Spleen (tissue), 11 donors: Measurements from ENCODE around the gene ULBP1. TPM values are rescaled to one million over a fixed set of nuclear protein-coding genes. Genes with fewer than 3 reads are reported as not detected.

ENCODE experiments used
- DNase-seq: peaks from one replicate; pipeline ENCODE4 v3.0.0-alpha.2; 2020
- H3K27ac ChIP-seq, 8 donors: fragments of 200-600 bp; sonication (generic) in 7 of 8; 1 replicate in 4 of 8; 2 replicates in 4 of 8; pipeline versions ENCODE4 v1.5.0 to v1.8.0; 2016 to 2021; ENCODE audit warnings: inconsistent platforms in 4 of 8, mild to moderate bottlenecking in 4 of 8, moderate library complexity in 1 of 8
- H3K27me3 ChIP-seq, 7 donors: fragments of 200-600 bp; sonication (generic) in 6 of 7; replicated peaks in 1 of 7; 1 replicate in 4 of 7; 2 replicates in 3 of 7; pipeline versions ENCODE4 v1.5.0 to v1.8.0; 2016 to 2021; ENCODE audit warnings: inconsistent platforms in 3 of 7, mild to moderate bottlenecking in 1 of 7
- H3K36me3 ChIP-seq, 6 donors: fragments of 200-600 bp; sonication (generic) in 5 of 6; 1 replicate in 4 of 6; 2 replicates in 2 of 6; pipeline versions ENCODE4 v1.5.0 to v1.8.0; 2016 to 2021; ENCODE audit warnings: inconsistent platforms in 2 of 6
- H3K4me1 ChIP-seq, 6 donors: fragments of 200-600 bp; sonication (generic) in 5 of 6; 1 replicate in 3 of 6; 2 replicates in 3 of 6; pipeline versions ENCODE4 v1.5.0 to v1.8.0; 2016 to 2021; ENCODE audit warnings: inconsistent platforms in 3 of 6
- H3K4me3 ChIP-seq, 8 donors: fragments of 200-600 bp; sonication (generic) in 7 of 8; 1 replicate in 4 of 8; 2 replicates in 4 of 8; pipeline versions ENCODE4 v1.5.0 to v1.8.0; 2016 to 2021; ENCODE audit warnings: inconsistent platforms in 4 of 8, mild to moderate bottlenecking in 4 of 8, moderate library complexity in 2 of 8
- H3K9me3 ChIP-seq, 8 donors: fragments of 200-600 bp; sonication (generic) in 7 of 8; 1 replicate in 4 of 8; 2 replicates in 4 of 8; pipeline versions ENCODE4 v1.5.0 to v1.8.0; 2016 to 2021; ENCODE audit warnings: inconsistent platforms in 4 of 8
- POLR2A ChIP-seq, 3 donors: fragments of 450-650 bp; IDR thresholded peaks; one replicate each; pipeline ENCODE4 v1.5.1; 2017; ENCODE audit warnings: antibody characterized with exemption in 3 of 3, mild to moderate bottlenecking in 1 of 3
- POLR2AphosphoS5 ChIP-seq, 3 donors: sonication (generic); formaldehyde crosslinking; IDR thresholded peaks; one replicate each; pipeline ENCODE4 v1.5.1; 2017; ENCODE audit warnings: antibody characterized with exemption in 3 of 3
- WGBS, 5 donors: extraction: QIAGEN DNeasy Blood & Tissue Kit in 3 of 5; methylation state at CpG; one replicate each; pipeline versions ENCODE4 v1.1.5 to v1.1.7; 2013 to 2018; 5-methylcytosine and 5-hydroxymethylcytosine counted together
- intact Hi-C: fragments of 100-400 bp; cut with DNase I; formaldehyde crosslinking; loops from one replicate; pipeline ENCODE4 v1.15.0; 2023; ENCODE audit warnings: low total_unique reads
- polyA plus RNA-seq, 3 donors: library from polyadenylated mRNA; stranded (reverse); fragments of 200-250 nt; gene quantifications; one replicate each; pipeline ENCODE4 v1.2.1, GENCODE V29; 2013
- total RNA-seq, 7 donors: library from RNA; depleted of rRNA in 3 of 7; stranded (reverse); fragments of >200 nt in 3 of 7; fragmentation: NEBNext Ultra II Directional in 4 of 7; extraction: Animal tissue kit (Norgen Biotek cat#: 25700) in 4 of 7; gene quantifications; one replicate each; pipeline versions ENCODE4 v1.1.0 to v1.2.1, GENCODE V29; 2016 to 2021
- TF ChIP-seq, protein P1 (sequence below), 11 experiments: fragments of 200-600 bp in 7 of 11; fragments of 450-650 bp in 4 of 11; sonication (generic) in 4 of 11; IDR thresholded peaks in 8 of 11; conservative IDR thresholded peaks in 3 of 11; 1 replicate in 7 of 11; 2 replicates in 4 of 11; pipeline versions ENCODE4 v1.4.0 to v1.8.0; 2016 to 2021; ENCODE audit warnings: antibody characterized with exemption in 11 of 11, inconsistent platforms in 4 of 11, mild to moderate bottlenecking in 1 of 11
- donor health status: healthy with polysubstance abuse.
- donor health status: DM: no; HTN: no; CAD: no; lungs with moderate emphysema.
- donor health status: DM: no; HTN: no; CAD: no.
- donor health status: Bipolar disorder and iron deficiency.
- donor health status: healthy.
- donor health status: DM: no; HTN: no; CAD: no.
- donor health status: DM: yes; HTN: yes; CAD: no.

ULBP1 gene
- total and polyA plus RNA-seq, 10 donors, result 0.03 to 0.34 (median 0.15) TPM; not detected in 6

DNA sequence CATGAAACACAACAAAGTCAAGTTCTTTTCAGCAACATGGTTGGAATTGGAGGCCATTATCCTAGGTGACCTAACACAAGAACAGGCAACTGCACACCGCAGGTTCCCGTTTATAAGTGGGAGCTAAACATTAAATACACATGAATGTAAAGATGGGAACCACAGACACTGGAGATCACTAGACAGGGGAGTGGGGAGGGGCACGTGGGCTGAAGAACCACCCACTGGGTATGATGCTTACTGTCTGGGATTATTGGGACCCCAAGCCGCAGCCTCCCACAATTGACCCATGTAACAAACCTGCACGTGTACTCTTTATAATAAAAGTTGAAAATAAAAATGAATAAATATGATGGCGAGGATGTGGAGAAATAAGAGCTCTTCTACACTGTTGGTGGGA, 32.2 kb upstream of the ULBP1 start:
- no peak overlapping the region for H3K27ac ChIP-seq
- H3K4me1 ChIP-seq, result peaks cover 0 to 4% (median under 1%) of the 10 kb centered on the region in 6 donors
- H3K9me3 ChIP-seq, result no peaks in the 10 kb centered on the region
- WGBS, 5 donors, result 67 to 73% (median 69%) methylated on average over 6 of the region's 6 CpGs
- intact Hi-C loops, result no loop called here
- DNase-seq, result no peak
- peaks cover 2 to 98% (median 60%) of the 10 kb centered on the region in 7 donors for H3K27me3 ChIP-seq
- H3K4me3 ChIP-seq, result no peak overlapping the region
- H3K36me3 ChIP-seq, result no peaks in the 10 kb centered on the region
- no peak for TF ChIP-seq POLR2AphosphoS5 (IDR thresholded peaks at IDR 0.05)
- TF ChIP-seq, protein P1, sequence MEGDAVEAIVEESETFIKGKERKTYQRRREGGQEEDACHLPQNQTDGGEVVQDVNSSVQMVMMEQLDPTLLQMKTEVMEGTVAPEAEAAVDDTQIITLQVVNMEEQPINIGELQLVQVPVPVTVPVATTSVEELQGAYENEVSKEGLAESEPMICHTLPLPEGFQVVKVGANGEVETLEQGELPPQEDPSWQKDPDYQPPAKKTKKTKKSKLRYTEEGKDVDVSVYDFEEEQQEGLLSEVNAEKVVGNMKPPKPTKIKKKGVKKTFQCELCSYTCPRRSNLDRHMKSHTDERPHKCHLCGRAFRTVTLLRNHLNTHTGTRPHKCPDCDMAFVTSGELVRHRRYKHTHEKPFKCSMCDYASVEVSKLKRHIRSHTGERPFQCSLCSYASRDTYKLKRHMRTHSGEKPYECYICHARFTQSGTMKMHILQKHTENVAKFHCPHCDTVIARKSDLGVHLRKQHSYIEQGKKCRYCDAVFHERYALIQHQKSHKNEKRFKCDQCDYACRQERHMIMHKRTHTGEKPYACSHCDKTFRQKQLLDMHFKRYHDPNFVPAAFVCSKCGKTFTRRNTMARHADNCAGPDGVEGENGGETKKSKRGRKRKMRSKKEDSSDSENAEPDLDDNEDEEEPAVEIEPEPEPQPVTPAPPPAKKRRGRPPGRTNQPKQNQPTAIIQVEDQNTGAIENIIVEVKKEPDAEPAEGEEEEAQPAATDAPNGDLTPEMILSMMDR (IDR thresholded peaks at IDR 0.05 in 8 of 11, conservative IDR thresholded peaks at IDR 0.05 in 3 of 11), result no peak
- TF ChIP-seq POLR2A (IDR thresholded peaks at IDR 0.05), result no peak

DNA sequence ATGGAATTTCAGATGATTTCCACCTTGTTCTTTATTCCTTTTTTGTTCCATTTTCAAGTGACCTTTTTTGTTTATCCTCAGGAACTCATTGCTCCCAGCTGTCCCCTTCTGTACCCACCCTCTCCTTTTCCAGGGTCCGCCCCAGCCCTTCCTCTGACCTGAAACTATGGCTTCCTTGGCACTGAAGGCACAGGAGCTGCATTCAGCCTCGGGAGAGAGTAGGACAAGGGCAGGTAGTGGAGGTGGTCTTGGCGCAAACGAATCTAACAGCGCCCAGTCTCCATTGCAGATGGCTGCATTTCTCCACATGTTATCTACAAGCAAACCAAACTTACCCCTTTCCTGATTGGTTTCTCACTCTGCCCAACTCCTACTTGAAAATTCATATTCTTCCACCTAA, 30.7 kb upstream of the ULBP1 start:
- no peak overlapping the region for H3K27ac ChIP-seq
- DNase-seq, result no peak
- no peak overlapping the region for H3K4me3 ChIP-seq
- no peaks in the 10 kb centered on the region for H3K36me3 ChIP-seq
- WGBS, 5 donors, result 43 to 57% (median 49%) methylated on average over 5 of the region's 5 CpGs
- peaks cover 0 to 9% (median under 1%) of the 10 kb centered on the region in 6 donors for H3K4me1 ChIP-seq
- peaks cover 2 to 99% (median 74%) of the 10 kb centered on the region in 7 donors for H3K27me3 ChIP-seq
- H3K9me3 ChIP-seq, result no peaks in the 10 kb centered on the region
- TF ChIP-seq, protein P1 (IDR thresholded peaks at IDR 0.05 in 8 of 11, conservative IDR thresholded peaks at IDR 0.05 in 3 of 11), result no peak
- TF ChIP-seq POLR2AphosphoS5 (IDR thresholded peaks at IDR 0.05), result no peak
- TF ChIP-seq POLR2A (IDR thresholded peaks at IDR 0.05), result no peak
- intact Hi-C loops, result no loop called here

DNA sequence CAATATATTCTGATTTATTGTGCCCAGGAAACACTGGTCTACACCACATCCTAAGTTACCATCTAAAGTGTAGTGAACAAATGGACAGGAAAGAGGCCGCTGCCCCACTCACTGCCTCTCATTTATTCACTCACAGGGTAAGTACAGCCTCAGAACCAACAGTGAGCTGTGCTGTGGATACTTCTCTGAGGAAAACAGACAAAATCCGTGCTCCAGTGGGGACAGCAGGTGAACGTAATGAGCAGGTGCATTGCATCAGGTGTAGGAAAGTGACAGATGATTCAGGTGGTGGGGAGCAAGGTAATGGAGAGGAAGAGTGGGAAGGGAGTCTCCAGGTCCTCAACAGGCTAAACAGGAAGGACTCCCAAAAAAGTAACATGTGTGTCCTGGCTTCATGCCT, 30.3 kb upstream of the ULBP1 start:
- Histone ChIP-seq H3K9me3 (no peaks in the 10 kb centered on the region), H3K4me1 (peaks cover 3 to 14% (median 5%) of the 10 kb centered on the region in 6 donors), H3K4me3 (no peak overlapping the region), H3K36me3 (no peaks in the 10 kb centered on the region), H3K27me3 (peaks cover 2 to 100% (median 78%) of the 10 kb centered on the region in 7 donors), H3K27ac (no peak overlapping the region)
- no peak for DNase-seq
- intact Hi-C loops, result no loop called here
- TF ChIP-seq POLR2AphosphoS5 (IDR thresholded peaks at IDR 0.05), result no peak
- no peak for TF ChIP-seq POLR2A (IDR thresholded peaks at IDR 0.05)
- 20 to 33% (median 29%) methylated on average over 3 of the region's 3 CpGs for WGBS, 5 donors

DNA sequence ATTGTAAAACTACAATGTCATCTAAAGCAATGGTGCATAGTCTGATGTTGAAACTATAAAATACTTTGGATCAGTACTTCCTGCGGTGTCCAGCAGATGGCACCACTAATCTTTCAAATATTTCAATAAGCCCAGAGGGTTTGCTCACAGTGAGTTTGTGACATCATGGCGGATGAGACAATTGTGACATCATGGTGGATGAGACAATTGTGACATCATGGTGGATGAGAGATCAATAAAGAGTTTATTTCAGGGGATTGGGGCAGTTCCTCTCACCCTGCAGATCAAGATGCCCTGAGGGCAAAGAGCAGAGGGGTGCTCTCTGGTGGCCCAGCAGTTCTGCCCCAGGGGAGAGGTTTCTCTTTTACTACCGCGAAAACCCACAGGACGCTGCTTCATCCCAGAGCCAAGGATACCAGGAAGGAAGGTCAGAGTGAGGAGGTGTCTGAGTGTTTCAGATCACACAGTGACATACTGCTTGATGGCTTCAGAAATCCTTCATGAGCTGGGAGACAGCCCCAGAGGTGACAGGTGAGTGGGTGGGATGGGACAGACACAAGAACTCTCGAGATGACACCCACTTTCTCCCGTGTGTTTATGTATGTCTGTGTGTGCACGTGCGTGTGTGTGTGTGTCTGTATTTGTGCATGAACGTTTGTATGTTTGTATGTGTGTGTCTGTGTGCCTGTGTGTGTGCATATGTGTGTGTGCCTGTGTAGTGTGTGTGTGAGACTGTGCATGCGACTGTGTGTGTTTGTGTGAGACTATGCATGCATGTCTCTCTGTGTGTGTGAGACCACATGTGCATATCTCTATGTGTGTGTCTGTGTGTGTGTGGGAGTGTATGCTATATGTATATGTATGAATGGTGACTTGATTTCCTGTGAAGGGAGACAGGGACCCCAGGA, 29.2 kb upstream of the ULBP1 start:
- DNase-seq, result no peak
- intact Hi-C loops, result loop anchor here (2.0 kb wide), 1 partner anchor 82 kb away; no protein-coding TSS in a partner anchor

More for the DNA sequence above, 29.2 kb upstream of the ULBP1 start:
- H3K4me3 ChIP-seq, result no peak overlapping the region
- TF ChIP-seq, protein P1 (IDR thresholded peaks at IDR 0.05 in 8 of 11, conservative IDR thresholded peaks at IDR 0.05 in 3 of 11), result peak; percentile 59 to 87 (median 80)
- TF ChIP-seq POLR2A (IDR thresholded peaks at IDR 0.05), result no peak
- peaks cover 11 to 24% (median 14%) of the 10 kb centered on the region in 6 donors for H3K4me1 ChIP-seq
- no peaks in the 10 kb centered on the region for H3K9me3 ChIP-seq
- H3K27ac ChIP-seq, result no peak overlapping the region
- 32 to 38% (median 35%) methylated on average over 11 of the region's 11 CpGs for WGBS, 5 donors
- peaks cover 2 to 100% (median 81%) of the 10 kb centered on the region in 7 donors for H3K27me3 ChIP-seq
- no peaks in the 10 kb centered on the region for H3K36me3 ChIP-seq
